Hepatocyte (in vitro differentiated cells): ENCODE measurements around the gene SUPT7L.

Source experiments
- CTCF ChIP-seq: fragments of 200-600 bp; sonication (generic); IDR thresholded peaks from 2 replicates; pipeline ENCODE4 v1.5.1; 2016; ENCODE audit warnings: antibody characterized with exemption, mild to moderate bottlenecking; ENCODE audit not compliant: poor library complexity
- EZH2 ChIP-seq: fragments of 200-600 bp; sonication (generic); IDR thresholded peaks from 2 replicates; pipeline ENCODE4 v1.6.1; 2016; ENCODE audit warnings: antibody characterized with exemption, mild to moderate bottlenecking, borderline replicate concordance
- EZH2phosphoT487 ChIP-seq: fragments of 200-600 bp; sonication (generic); IDR thresholded peaks from one replicate; pipeline ENCODE4 v1.6.1; 2018; ENCODE audit warnings: antibody characterized with exemption, mild to moderate bottlenecking, low read depth, moderate library complexity; ENCODE audit not compliant: unreplicated experiment, severe bottlenecking

- TF ChIP-seq CTCF (no peak), EZH2 (no peak), EZH2phosphoT487 (no peak)
Observed at GRCh38 chr2:27647737-27648136, 15.7 kb downstream of the SUPT7L start.
